Ovary (tissue), 9 donors: Measurements from ENCODE around the gene DHRS12. TPM values are rescaled to one million over a fixed set of nuclear protein-coding genes. Genes with fewer than 3 reads are reported as not detected.
A peak's percentile ranks its signal among the peaks of the same experiment; 100 is the strongest.

ENCODE experiments used
- DNase-seq, 5 donors: peaks; one replicate each; pipeline ENCODE4 v3.0.0-alpha.2; 2019 to 2020
- H3K27ac ChIP-seq, 2 donors: fragments of 200-600 bp; one replicate each; pipeline versions ENCODE4 v1.5.1 to v1.8.0; 2019 to 2022
- H3K27me3 ChIP-seq: fragments of 200-600 bp; one replicate; pipeline ENCODE4 v1.8.0; 2022
- H3K36me3 ChIP-seq: fragments of 200-600 bp; sonication (generic); one replicate; pipeline ENCODE4 v1.5.1; 2019
- H3K4me1 ChIP-seq: one replicate; pipeline ENCODE4 v1.8.1; 2013; ENCODE audit warnings: mild to moderate bottlenecking, moderate library complexity; ENCODE audit not compliant: insufficient read depth
- H3K4me3 ChIP-seq: fragments of 200-600 bp; sonication (generic); one replicate; pipeline ENCODE4 v1.5.1; 2017
- H3K9me3 ChIP-seq, 2 donors: fragments of 200-600 bp in 1 of 2; sonication (generic) in 1 of 2; one replicate each; pipeline versions ENCODE4 v1.5.1 to v1.8.1; 2013 to 2019; ENCODE audit warnings: mild to moderate bottlenecking in 1 of 2, moderate library complexity in 1 of 2
- CTCF ChIP-seq, 3 donors: fragments of 450-650 bp in 2 of 3; fragments of 200-600 bp in 1 of 3; IDR thresholded peaks; one replicate each; pipeline versions ENCODE4 v1.5.1 to v1.8.0; 2016 to 2022; ENCODE audit warnings: antibody characterized with exemption in 3 of 3, mild to moderate bottlenecking in 1 of 3
- EP300 ChIP-seq: sonication (generic); formaldehyde crosslinking; IDR thresholded peaks from one replicate; pipeline ENCODE4 v1.6.1; 2017; ENCODE audit warnings: antibody characterized with exemption
- POLR2A ChIP-seq: fragments of 450-650 bp; IDR thresholded peaks from one replicate; pipeline ENCODE4 v1.6.1; 2017; ENCODE audit warnings: antibody characterized with exemption, mild to moderate bottlenecking, moderate library complexity
- WGBS, 3 donors: extraction: QIAGEN DNeasy Blood & Tissue Kit in 1 of 3; methylation state at CpG; one replicate each; pipeline versions ENCODE4 v1.1.5 to v1.1.7; 2013 to 2017; 5-methylcytosine and 5-hydroxymethylcytosine counted together
- intact Hi-C, 4 donors: fragments of 100-400 bp; cut with DNase I; formaldehyde crosslinking; loops; one replicate each; pipeline versions ENCODE4 v1.11.0 to v1.15.1; 2022 to 2023
- polyA plus RNA-seq, 2 donors: library from polyadenylated mRNA; stranded (reverse); fragments of 200-250 nt in 1 of 2; fragments of 350-450 nt in 1 of 2; fragmentation: Illumina TruSeq in 1 of 2; extraction: RNeasy Lipid Tissue Mini Kit (QIAGEN cat#74804) in 1 of 2; gene quantifications; one replicate each; pipeline ENCODE4 v1.2.3, GENCODE V29; 2013 to 2014
- total RNA-seq, 7 donors: library from RNA; depleted of rRNA in 2 of 7; stranded (reverse); fragments of >200 nt in 2 of 7; fragmentation: NEBNext Ultra II Directional in 3 of 7; extraction: Animal tissue kit (Norgen Biotek cat#: 25700) in 3 of 7; gene quantifications; one replicate each; pipeline versions ENCODE4 v1.1.0 to v1.2.4, GENCODE V29; 2016 to 2023
- donor health status: DM: no; HTN: no; CAD: no; lungs with moderate emphysema.
- donor health status: DM: no; HTN: no; CAD: no.
- donor health status: Bipolar disorder and iron deficiency.
- donor health status: DM: yes; HTN: yes; CAD: no.
- donor health status: DM: no; HTN: no; CAD: no.
- donor health status: DM: yes; HTN: yes; CAD: no.

Gene DHRS12
- total and polyA plus RNA-seq, 9 donors: 9.7 to 29.1 (median 18.3) TPM

DNA sequence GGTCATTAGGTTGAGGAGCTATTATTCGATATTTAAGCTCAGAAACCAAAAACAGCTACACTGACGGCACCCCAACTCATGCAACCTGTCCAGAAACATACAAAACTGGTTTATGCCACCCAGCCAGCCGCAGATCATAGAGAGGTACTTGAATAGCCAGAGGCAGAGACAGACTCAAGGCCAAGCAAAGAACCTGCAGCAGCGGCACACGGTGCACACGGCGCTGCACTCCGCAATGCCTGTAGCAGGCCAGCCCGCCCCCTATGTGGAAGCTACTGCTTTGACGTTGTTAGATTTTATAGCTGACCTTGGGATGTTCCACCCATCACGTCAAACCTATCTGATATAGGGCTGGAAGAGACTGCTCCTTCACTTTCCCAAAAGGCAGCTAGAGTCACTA lies 11.9 kb upstream of the DHRS12 start:
- intact Hi-C loops: loop anchor here in 2 of 4 donors (10.0 kb wide), 1 partner anchor 309 kb away; the partner anchor contains the start of gene NEK5 (in 2 of the 2)
- Histone ChIP-seq H3K4me1 (no peaks in the 10 kb centered on the region), H3K9me3 (no peaks in the 10 kb centered on the region), H3K36me3 (no peaks in the 10 kb centered on the region), H3K4me3 (no peak overlapping the region), H3K27ac (no peak overlapping the region), H3K27me3 (no peaks in the 10 kb centered on the region)
- DNase-seq: peak in 1 of 5 donors; percentile 16
- TF ChIP-seq CTCF (IDR thresholded peaks at IDR 0.05) (no peak), EP300 (no peak), POLR2A (no peak)
- 44 to 55% (median 48%) methylated on average over 11 of the region's 11 CpGs for WGBS, 3 donors

GRCh38 chr13:51814825-51815650 lies 11.1 kb upstream of the DHRS12 start:
- Histone ChIP-seq H3K27me3 (no peaks in the 10 kb centered on the region), H3K27ac (no peak overlapping the region), H3K4me3 (no peak overlapping the region), H3K9me3 (no peaks in the 10 kb centered on the region), H3K36me3 (no peaks in the 10 kb centered on the region), H3K4me1 (no peaks in the 10 kb centered on the region)
- DNase-seq: peak in 4 of 5 donors; percentile 43 to 71 (median 50)
- TF ChIP-seq CTCF (IDR thresholded peaks at IDR 0.05) (peak in 2 of 3 donors; percentile 41 to 68), EP300 (no peak)
- WGBS, 3 donors: 22 to 29% (median 23%) methylated on average over 13 of the region's 13 CpGs
- intact Hi-C loops: loop anchor here in 2 of 4 donors (10.0 kb wide), 1 partner anchor 310 kb away; the partner anchor contains the start of gene NEK5 (in 2 of the 2)

- no peaks in the 10 kb centered on the region for H3K27me3 ChIP-seq
- TF ChIP-seq CTCF (IDR thresholded peaks at IDR 0.05): no peak
- H3K4me1 ChIP-seq: no peaks in the 10 kb centered on the region
- intact Hi-C loops: loop anchor here in 2 of 4 donors (10.0 kb wide), 1 partner anchor 311 kb away; the partner anchor contains the start of gene NEK5 (in 2 of the 2)
- no peak overlapping the region for H3K27ac ChIP-seq
- DNase-seq: no peak
- no peaks in the 10 kb centered on the region for H3K36me3 ChIP-seq
- no peak overlapping the region for H3K4me3 ChIP-seq
- 93 to 98% (median 97%) methylated on average over 2 of the region's 2 CpGs for WGBS, 3 donors
- H3K9me3 ChIP-seq: no peaks in the 10 kb centered on the region
These were observed 10.1 kb upstream of the DHRS12 start for GRCh38 chr13:51814071-51814470.

DNA sequence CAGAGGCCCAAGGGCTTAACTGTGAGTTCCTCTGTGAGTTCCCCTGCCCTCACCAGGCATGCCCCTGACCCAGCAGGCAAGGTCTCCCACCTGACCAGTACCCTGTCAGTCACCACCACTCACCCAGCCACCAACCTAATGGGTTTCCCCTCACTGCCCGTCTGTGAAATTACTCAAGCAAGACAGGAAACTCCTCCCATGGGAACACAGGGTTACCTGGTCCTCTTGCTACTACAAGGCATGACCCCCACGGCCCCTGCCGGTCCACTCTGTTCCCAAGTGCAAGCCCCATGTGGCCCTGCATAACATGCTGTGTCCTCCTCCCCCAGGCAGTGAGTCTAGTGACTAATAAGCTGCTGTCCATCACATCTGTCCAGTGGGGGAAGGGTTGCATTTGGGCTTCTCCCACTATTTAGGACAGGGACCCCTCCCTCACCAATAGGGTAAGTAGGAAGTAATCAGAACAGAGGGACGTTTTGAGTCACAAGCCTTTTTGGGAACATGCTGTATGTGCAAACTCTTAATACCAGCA lies 8.0 kb upstream of the DHRS12 start:
- intact Hi-C loops: loop anchor here in 2 of 4 donors (10.0 kb wide), 1 partner anchor 313 kb away; the partner anchor contains the start of gene NEK5 (in 2 of the 2)
- TF ChIP-seq POLR2A: no peak
- no peak overlapping the region for H3K27ac ChIP-seq
- H3K4me3 ChIP-seq: no peak overlapping the region
- no peaks in the 10 kb centered on the region for H3K9me3 ChIP-seq
- no peaks in the 10 kb centered on the region for H3K4me1 ChIP-seq
- no peaks in the 10 kb centered on the region for H3K27me3 ChIP-seq
- 49 to 54% (median 51%) methylated on average over 4 of the region's 4 CpGs for WGBS, 3 donors
- no peak for DNase-seq
- H3K36me3 ChIP-seq: no peaks in the 10 kb centered on the region

DNA sequence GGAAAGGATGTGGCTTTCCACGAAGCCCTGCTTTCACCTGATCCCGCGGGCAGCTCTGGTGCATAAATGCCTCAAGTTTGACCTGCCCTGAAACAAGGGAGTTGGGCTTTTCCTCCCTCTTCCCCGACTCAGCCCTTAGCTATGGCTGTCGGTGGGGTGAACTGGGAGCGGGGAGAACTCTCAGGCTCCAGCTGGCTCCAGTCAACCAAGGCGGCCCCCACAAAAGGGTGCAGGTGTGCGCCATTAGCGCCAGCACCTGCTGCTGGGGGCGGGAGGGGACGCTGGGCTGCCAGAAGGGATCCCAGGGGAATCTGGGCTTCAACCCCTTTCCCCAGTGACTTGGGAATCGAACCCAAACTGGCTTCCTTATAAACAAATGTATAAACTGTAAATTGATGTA lies 7.1 kb upstream of the DHRS12 start:
- no peaks in the 10 kb centered on the region for H3K27me3 ChIP-seq
- intact Hi-C loops: loop anchor here in 2 of 4 donors (10.0 kb wide), 1 partner anchor 314 kb away; the partner anchor contains the start of gene NEK5 (in 2 of the 2)
- H3K4me1 ChIP-seq: no peaks in the 10 kb centered on the region
- TF ChIP-seq POLR2A (no peak), EP300 (no peak), CTCF (IDR thresholded peaks at IDR 0.05) (no peak)
- no peak overlapping the region for H3K4me3 ChIP-seq
- H3K9me3 ChIP-seq: no peaks in the 10 kb centered on the region
- no peak overlapping the region for H3K27ac ChIP-seq
- no peak for DNase-seq
- WGBS, 3 donors: 66 to 69% (median 67%) methylated on average over 12 of the region's 12 CpGs
- H3K36me3 ChIP-seq: no peaks in the 10 kb centered on the region
